BJ (cell line): Measurements from ENCODE around the gene NUDT9. TPM values are rescaled to one million over a fixed set of nuclear protein-coding genes. Genes with fewer than 3 reads are reported as not detected.
A peak's percentile ranks its signal among the peaks of the same experiment; 100 is the strongest.
"Not testable (repeated sequence)": the region's sequence is repeated elsewhere in the genome, so short reads cannot be mapped to it uniquely, and the experiment has no call there.

ENCODE experiments used
- CTCF ChIA-PET: fragments of 350-600 bp; formaldehyde crosslinking; extraction: SDS; loops from one replicate; lab custom pipeline; 2021; ENCODE audit warnings: antibody characterized with exemption, inconsistent platforms; lab: Yijun Ruan, JAX
- POLR2A ChIA-PET: fragments of 300-600 bp; sonication (Branson Sonifier 250); formaldehyde crosslinking; extraction: SDS; loops from one replicate; lab custom pipeline; 2021; ENCODE audit warnings: antibody characterized with exemption; lab: Charles Lee
- DNase-seq: peaks from one replicate; pipeline ENCODE4 v3.0.0-alpha.2; 2011; ENCODE audit warnings: low read depth
- H3K27me3 ChIP-seq: 2 replicates; pipeline ENCODE4 v1.6.0; 2011; ENCODE audit warnings: low read length; ENCODE audit not compliant: control insufficient read depth, insufficient read depth
- H3K36me3 ChIP-seq: 2 replicates; pipeline ENCODE4 v1.5.1; 2011; ENCODE audit warnings: low read length; ENCODE audit not compliant: control insufficient read depth, insufficient read depth
- H3K4me3 ChIP-seq: 2 replicates; pipeline ENCODE4 v1.5.1; 2011; ENCODE audit warnings: low read depth, mild to moderate bottlenecking, control low read depth, low read length
- polyA plus RNA-seq: library from polyadenylated mRNA; depleted of rRNA; stranded (reverse); fragments of >200 nt; gene quantifications from 2 replicates; pipeline ENCODE4 v1.2.3, GENCODE V29; 2011
- TF ChIP-seq, protein P1 (sequence below): IDR thresholded peaks from 2 replicates; pipeline ENCODE4 v1.5.1; 2011; ENCODE audit warnings: low read depth, mild to moderate bottlenecking, control low read depth, inconsistent platforms, low read length, moderate library complexity; ENCODE audit not compliant: insufficient read depth

The NUDT9 gene
- polyA plus RNA-seq, 1 experiment: 12.0 TPM

DNA sequence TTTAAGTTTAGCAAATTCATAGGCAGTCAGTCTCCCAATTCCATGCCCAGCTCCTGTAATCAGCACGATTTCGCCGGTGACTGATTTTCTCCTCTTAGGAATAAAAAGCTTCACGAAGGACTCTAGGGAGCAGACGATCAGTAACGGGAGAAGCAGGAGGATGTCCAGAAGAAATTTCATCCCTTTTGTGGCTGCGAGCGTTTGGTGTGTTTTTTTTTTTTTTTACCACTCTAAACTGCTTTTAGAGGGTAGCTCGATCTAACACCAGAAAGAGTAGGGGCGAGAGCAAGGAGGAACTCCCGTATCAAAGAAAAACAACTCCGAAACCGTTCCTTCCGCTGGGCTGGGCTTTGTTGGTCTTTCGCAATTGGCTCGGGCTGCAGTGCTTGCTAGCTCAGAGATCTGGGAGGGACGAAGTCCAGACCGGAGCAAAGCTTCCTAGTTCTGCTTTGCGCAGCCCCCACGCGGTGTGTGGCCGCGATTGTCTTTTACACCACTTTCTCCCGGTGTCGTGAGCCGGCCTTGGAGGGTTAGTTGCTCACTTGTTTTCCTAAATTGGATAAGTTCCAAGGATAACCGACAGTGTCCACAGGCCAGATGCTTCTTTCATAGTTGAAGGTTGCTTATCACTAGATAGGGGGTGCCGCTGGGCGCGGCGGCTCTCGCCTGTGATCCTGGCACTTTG lies 31.3 kb upstream of the NUDT9 start, which contains the start of gene HSD17B11:
TSS of gene HSD17B11 (minus strand) at position 298 of the 685 bp plus-strand sequence. CDS start at position 180, 118 bp downstream.
- POLR2A ChIA-PET: interaction anchor here (0.7 kb wide), 1 partner anchor 456 kb away, joined by 11 read pairs; the partner anchor contains the start of gene AFF1

DNA sequence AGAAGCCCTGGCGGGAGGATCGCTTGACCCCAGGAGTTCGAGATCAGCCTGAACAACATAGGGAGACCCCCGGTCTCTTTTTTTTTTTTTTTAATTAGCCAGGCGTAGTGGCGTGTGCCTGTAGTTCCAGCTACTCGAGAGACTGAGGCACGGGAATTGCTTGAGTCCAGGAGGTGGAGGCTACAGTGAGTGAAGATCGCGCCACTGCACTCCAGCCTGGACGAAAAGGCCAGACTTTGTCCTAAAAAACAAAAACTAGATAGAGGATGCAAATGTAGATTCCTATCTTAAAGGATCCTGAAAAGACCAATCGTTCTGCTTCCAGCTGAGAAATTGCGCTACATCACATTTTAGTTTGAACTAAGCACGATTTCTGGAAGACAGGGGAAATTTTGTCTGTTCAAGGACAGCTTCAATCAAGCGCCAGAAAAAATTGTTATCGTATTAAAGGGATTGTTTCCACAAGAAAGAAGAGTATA lies 30.8 kb upstream of the NUDT9 start:
- TF ChIP-seq, protein P1, sequence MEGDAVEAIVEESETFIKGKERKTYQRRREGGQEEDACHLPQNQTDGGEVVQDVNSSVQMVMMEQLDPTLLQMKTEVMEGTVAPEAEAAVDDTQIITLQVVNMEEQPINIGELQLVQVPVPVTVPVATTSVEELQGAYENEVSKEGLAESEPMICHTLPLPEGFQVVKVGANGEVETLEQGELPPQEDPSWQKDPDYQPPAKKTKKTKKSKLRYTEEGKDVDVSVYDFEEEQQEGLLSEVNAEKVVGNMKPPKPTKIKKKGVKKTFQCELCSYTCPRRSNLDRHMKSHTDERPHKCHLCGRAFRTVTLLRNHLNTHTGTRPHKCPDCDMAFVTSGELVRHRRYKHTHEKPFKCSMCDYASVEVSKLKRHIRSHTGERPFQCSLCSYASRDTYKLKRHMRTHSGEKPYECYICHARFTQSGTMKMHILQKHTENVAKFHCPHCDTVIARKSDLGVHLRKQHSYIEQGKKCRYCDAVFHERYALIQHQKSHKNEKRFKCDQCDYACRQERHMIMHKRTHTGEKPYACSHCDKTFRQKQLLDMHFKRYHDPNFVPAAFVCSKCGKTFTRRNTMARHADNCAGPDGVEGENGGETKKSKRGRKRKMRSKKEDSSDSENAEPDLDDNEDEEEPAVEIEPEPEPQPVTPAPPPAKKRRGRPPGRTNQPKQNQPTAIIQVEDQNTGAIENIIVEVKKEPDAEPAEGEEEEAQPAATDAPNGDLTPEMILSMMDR: no peak
- no peaks in the 10 kb centered on the region for H3K27me3 ChIP-seq
- no peak for DNase-seq
- H3K4me3 ChIP-seq: peak overlapping the region; percentile 43
- H3K36me3 ChIP-seq: no peaks in the 10 kb centered on the region
- ChIA-PET POLR2A (no interaction called here), CTCF (interaction anchor here (1.0 to 2.4 kb wide), 5 partner anchors 9 to 483 kb away, joined by 3 to 12 read pairs (median 5); no protein-coding TSS in a partner anchor)

More for the DNA sequence above, 31.3 kb upstream of the NUDT9 start, which contains the start of gene HSD17B11:
- TF ChIP-seq, protein P1: peak; percentile 24; the same call in 1 of the 2 replicates
- peak; percentile 68 for DNase-seq
- CTCF ChIA-PET: interaction anchor here (0.6 to 2.4 kb wide), 8 partner anchors 9 to 893 kb away, joined by 3 to 12 read pairs (median 3); no protein-coding TSS in a partner anchor
- Histone ChIP-seq H3K27me3 (no peaks in the 10 kb centered on the region), H3K4me3 (peak within 1 kb of the TSS; percentile 43), H3K36me3 (no peaks in the 10 kb centered on the region)

DNA sequence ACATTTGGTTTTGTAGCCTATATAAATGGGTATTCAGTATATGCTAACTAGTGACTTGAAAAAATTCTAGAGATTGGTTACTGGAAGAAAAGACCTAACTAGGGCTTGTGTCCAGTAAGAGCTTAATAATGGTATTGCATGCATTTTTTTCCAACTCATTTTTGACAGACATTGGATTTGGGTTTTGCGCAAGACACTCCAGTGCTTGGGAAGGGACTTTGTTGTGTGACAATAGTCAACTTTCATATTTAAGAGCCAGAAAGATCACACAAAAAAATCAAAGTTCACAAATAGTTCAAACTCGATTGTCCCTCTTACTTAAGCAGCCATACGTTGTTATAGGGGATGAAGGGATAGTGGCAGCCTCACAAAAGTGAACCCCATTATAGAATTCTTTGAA lies 30.2 kb upstream of the NUDT9 start:
- ChIA-PET POLR2A (no interaction called here), CTCF (interaction anchor here (1.0 to 2.4 kb wide), 2 partner anchors 8 to 28 kb away, joined by 5 to 6 read pairs; no protein-coding TSS in a partner anchor)
- H3K4me3 ChIP-seq: no peak overlapping the region
- no peak for DNase-seq
- TF ChIP-seq, protein P1: no peak
- H3K27me3 ChIP-seq: no peaks in the 10 kb centered on the region
- no peaks in the 10 kb centered on the region for H3K36me3 ChIP-seq

DNA sequence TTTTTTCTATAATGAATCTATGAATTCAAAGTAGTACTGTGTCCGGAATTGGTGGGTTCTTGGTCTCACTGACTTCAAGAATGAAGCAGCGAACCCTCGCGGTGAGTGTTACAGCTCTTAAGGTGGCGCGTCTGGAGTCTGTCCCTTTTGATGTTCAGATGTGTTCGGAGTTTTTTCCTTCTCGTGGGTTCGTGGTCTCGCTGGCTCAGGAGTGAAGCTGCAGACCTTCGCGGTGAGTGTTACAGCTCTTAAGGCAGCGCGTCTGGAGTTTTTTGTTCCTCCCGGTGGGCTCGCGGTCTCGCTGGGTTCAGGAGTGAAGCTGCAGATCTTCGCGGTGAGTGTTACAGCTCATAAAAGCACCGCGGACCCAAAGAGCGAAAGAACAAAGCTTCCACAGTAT lies 27.3 kb upstream of the NUDT9 start:
- H3K4me3 ChIP-seq, H3K36me3 ChIP-seq, DNase-seq, H3K27me3 ChIP-seq, CTCF ChIA-PET, POLR2A ChIA-PET: not testable (repeated sequence)

DNA sequence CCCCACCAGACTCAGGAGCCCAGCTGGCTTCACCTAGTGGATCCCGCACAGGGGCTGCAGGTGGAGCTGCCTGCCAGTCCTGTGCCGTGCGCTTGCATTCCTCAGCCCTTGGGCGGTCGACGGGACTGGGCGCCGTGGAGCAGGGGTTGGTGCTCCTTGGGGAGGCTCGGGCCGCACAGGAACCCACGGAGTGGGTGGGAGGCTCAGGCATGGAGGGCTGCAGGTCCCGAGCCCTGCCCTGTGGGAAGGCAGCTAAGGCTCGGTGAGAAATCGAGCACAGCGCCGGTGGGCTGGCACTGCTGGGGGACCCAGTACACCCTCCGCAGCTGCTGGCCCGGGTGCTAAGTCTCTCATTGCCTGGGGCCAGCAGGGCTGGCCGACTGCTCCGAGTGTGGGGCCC lies 26.5 kb upstream of the NUDT9 start:
- POLR2A ChIA-PET, H3K27me3 ChIP-seq, H3K4me3 ChIP-seq, DNase-seq, CTCF ChIA-PET, H3K36me3 ChIP-seq: not testable (repeated sequence)

DNA sequence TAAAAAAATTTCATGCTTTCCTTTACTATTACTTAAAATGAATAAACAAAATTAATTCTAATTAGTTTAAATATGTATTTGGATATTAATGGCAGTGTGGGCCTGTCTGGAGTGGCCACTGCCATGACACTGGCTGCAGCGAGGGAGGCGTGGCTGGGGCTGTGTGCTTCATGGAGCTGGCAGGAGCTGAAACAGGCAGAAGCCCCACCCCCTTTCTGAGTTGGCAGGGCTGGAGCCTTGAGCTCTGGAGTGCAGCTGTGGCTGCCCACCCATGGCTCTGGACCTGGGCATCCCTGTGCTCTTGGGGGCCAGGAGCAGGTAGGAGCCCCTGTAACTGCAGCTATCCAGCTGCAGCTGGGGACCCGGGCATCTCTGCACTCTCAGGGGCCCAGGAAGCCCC lies 23.2 kb upstream of the NUDT9 start:
- TF ChIP-seq, protein P1: no peak
- H3K4me3 ChIP-seq: no peak overlapping the region
- H3K27me3 ChIP-seq: no peaks in the 10 kb centered on the region; the same call in 1 of the 2 replicates
- POLR2A ChIA-PET: no interaction called here
- CTCF ChIA-PET: no interaction called here
- H3K36me3 ChIP-seq: no peaks in the 10 kb centered on the region
- no peak for DNase-seq
